Kasumi-1 (cell line): ENCODE data around the gene NKX6-2.
"Not testable (repeated sequence)": the region's sequence is repeated elsewhere in the genome, so short reads cannot be mapped to it uniquely, and the experiment has no call there.

Experiments used
- DNase-seq, 2 experiments: peaks; one replicate each; lab custom pipeline; 2025; lab: John Stamatoyannopoulos, UW

NKX6-2 gene

DNA sequence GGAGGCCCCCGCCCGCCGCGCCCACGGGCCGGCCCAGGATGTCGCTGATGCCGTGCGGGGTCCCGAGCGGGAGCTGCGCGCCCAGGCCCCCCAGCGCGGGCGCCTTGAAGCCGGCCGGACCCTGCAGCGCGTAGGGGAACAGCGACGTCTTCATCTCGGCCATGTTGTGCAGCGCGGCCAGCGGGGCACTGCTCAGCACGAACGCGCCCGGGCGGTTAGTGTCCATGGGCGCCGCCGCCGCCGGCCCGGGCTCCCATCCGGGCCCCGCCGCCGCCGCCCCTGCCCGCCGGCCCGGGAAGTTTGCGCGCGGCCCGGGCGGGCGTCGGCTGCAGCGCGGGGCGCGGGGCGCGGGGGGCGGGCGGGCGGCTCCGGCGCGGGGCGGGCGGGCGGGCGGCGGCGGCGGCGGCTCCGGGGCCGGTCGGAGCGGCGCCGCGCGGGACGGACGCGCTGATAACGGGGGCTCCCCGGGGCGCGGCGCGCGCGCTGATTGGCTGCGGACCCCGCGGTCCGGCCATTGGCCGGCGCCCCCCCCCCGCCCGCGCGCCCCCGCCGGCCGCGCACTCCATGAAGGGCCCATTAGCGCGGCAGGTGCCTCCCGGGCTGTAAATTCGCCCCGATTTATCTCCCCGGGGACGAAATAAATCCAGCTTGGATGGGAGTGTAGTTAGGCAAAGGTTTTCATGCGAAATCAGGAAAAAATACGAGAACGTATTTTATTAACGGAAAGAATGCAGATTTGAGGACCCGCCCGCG lies at the start of gene NKX6-2:
Gene NKX6-2, minus strand, starts transcription at position 425 of the 753 bp plus-strand sequence. Its CDS starts 199 bp downstream, at position 226.
- no peak for DNase-seq

DNA sequence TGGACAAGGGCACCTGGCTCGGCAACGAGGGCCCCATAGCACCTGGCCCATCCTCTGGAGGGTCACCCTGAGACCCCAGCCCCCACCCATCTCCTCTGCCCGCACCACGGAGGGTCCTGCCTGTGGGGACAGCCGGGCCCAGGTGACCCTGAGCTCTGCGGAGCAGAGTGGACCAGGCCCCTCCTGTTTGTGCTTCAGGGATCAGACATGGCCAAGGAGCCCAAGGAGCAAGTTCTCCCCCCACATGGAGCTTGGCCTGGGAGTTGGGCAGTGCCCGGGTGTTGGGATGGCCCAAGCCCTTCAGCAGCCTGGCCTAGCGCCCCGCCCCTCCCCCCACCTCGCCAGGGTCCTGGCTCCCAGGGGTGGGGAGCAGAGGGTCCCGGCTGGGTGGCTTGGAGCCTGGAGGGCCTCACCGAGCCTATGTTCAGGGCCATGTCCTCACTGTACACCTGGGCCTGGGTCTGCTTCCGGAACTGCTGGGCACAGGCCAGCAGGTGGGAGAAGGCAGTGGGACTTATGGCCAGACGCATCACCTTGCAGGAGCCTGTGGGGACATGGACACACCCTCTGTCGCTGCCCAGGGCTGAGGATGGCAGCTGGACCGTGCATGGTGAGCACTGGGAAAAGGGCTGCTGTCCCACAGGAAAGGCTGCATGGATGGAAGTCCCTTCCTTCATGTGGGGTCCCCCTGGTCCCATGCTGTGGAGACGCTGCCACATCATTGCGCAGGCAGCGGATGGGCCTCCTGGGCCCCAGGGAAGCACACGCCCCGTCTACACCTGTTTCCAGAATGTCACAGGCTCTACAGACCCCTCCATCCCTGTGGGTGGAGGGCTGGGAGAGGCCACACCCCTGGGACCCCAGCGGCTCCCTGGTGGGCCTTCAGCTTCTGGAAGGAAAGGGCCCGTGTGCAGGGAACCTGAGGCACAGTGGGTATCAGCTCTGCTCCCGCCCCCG lies 49.2 kb upstream of the NKX6-2 start:
- no peak for DNase-seq

DNA sequence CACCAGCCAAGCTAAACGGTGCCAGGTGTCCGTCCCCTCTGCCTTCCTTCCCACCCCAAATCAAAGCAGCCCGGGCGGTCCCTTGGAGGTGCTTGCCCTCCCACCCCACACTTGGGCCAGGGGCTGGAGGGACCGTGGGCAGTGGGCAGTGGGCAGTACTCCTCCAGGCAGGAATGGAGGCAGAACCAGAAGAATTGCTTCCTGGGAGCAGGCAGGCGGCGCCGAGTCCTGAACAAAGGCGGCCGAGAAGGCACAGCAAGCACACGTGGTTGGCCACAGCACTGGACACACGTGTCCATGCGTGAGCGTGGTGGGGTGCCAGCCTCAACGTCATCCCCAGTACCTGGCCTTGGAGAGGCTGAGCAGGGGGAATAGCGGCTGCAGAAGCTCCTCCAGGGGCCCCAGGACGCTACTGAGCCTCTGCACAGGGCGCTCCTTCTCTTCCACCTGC lies 48.4 kb upstream of the NKX6-2 start:
- DNase-seq, result no peak

DNA sequence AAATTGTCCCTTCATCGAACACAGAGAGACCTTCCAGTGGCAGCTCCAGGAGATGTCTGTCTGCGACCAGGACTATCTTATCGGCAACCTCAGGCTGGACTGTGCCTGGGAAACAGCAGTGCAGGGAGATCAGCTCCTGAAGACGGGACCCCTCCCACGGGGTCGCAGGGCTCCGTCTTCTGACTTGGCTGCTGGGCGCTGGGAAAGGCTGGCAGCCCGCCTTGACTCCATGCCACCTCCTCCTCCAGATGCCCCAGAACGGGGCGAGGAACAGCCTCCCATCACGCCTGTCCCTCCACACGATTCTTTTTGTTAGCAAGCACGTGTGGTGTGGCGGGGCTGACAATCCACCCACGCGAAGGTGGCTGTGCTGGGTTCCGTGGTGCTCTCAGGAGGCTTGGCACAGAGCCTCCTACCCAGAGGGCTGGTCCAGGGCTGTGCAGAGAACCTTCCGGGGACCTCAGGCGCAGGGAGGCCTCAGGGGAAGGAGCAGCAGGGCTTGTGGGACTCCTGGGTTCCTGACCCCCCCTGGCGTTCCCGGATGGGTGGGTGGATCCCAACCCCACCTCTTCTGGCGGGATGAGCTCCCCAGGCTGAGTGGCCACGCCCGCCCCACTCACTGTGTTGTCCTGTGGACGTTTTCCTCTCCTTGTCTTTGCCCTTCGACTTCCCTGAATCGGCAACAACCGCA lies 47.6 kb upstream of the NKX6-2 start:
- no peak for DNase-seq

DNA sequence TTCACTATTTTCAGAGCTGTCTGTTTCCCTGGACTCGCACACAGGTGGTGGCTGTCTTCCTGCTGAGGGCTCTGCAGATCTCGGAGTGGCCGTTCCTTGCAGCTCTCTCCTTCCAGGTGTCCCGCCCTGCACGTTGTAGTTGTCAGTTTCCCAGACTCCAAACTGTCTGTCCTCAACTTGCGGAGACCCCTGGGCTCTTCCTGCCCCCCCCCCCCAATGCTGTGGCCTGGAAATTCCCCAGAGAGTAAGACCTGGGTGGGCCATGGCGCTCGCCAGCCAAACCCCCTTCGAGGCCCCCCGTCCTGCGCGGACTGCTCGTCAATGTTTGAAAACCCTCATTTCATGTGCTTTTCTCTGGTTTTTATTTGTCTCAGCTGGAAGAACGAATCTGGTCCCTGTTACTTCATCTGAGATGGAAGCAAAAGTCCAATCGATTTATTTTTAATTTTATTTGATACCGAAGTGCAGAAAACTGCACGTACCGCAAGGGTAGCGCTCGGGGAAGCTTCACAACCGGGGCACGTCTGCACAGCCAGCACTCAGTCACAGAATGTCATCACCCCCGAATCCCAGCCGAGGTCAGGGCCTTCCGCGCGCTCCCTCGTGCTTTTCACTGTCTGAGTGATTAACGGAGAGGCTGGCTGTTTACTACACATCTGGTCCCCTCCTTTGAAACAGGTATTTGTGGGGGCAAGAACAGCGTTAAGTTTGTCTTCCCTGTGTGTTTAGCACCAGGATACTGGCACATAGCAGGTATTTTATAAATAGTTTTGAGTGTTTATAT lies 46.4 kb upstream of the NKX6-2 start:
- DNase-seq, result no peak

DNA sequence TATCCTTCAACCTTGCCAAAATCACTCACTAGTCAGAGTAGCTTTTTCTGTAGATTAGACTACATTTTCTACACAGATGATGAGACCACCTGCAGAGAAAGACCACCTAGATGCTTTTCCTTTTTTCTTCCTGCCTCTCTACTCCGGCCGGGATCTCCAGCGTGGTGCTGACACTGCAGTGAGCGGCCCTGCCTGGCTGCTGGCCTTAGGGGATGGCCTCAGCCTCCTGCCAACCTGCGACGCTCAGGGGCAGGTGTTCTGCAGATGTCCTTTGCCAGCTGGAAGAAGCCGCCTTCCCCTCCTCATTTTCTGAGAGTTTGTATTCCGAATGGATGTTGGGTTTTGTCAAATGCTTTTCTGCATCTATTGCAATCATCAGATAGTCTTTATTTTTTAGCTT lies 43.5 kb upstream of the NKX6-2 start:
- DNase-seq, result no peak

DNA sequence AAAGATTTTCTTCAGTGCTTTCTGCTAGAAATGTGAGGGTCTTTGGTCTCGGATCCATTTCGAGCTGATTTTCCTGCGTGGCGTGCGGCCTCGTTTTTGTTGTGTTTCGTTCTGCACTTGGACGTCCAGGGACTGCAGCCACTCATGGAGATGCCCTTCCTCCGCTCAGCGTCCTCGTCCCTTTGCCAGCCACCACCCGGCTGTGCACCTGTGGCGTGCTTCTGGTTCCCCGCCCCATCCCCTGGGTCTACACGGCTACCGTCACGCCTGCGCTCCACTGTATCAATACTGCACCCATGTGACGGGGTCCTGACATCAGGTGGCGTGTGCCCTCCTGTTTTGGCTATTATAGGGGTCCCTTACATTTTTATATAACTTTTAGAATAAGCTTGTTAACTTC lies 42.7 kb upstream of the NKX6-2 start:
- no peak for DNase-seq

DNA sequence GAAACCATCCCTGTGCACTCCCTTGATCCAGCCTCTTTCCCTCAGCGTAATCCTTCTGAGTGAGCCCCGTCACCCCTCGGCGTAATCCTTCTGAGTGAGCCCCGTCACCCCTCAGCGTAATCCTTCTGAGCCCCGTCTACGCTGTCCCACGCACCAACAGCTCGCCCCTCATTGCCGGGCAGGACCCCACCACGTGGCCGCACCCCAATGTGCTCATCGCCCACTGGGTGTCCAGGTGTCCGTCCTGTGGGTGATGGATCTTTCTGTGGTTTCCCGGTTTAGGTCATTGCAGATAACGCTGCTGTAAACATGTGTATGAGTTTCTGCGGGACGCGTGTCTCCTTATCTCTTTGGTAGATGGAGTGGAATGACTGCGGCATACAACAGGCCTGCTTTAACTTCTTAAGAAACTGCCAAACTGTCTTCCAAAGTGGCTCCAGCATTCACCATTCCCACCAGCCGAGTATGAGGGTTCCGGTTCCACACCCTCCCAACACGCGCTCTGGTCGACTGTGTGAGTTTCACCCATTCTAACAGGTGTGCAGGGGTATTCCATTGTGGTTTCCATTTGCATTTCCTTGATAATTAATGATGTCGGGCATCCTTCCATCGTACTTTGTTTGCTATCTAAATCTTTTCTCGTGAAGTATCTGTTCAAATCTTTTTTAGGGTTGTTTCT lies 42.1 kb upstream of the NKX6-2 start:
- no peak for DNase-seq

DNA sequence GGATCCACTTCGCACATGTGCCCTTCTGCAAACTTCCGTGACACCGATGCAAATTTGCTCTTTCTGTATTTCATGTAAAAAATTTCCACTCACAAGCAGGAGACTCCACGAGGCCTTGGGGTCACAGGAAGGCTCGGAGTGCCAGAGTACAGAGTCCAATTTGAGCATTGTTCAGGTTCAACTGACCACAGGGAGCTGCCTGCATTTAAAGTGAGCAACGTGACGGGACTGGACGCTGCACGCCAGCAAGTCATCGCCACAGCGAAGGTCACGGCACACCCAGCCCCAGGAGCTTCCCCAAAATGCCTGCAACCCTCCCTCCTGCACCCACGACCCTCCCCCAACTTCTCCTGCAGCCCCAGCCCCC lies 41.5 kb upstream of the NKX6-2 start:
- no peak for DNase-seq

DNA sequence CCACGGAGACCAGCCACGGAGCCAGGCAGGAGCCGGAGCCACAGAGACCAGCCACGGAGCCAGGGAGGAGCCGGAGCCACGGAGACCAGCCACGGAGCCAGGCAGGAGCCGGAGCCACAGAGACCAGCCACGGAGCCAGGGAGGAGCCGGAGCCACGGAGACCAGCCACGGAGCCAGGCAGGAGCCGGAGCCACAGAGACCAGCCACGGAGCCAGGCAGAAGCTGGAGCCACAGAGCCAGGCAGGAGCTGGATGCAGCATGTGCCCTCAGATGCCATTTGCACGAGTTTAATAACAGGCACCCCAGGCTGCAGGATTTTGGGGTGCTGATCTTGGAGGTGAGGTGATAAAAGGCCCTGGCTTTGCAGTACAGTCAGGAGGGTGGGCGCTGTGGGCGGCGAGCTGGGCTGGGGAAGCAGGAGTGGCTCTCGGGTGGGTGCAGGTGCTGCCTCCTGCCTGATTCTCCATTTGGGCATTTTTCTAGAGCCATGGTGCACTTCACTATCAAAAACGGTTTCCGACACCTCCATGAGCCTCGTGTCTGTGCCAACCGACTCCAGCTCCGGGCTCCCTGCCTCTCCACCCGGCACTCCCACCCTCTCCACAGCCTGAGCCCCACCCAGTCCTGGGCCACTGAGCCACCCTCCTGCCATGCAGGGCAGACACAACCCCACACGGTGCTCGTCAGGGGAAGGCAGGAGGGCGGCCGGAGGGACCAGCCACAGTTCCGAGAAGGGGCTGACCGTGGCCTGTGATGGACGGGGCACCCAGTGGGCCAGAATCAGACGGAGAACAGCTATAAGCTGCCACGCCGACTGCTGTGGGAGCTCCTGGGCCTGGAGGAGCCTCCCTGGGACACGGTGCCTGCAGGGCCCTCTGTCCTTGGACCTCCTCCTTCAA lies 40.8 kb upstream of the NKX6-2 start:
- no peak for DNase-seq

DNA sequence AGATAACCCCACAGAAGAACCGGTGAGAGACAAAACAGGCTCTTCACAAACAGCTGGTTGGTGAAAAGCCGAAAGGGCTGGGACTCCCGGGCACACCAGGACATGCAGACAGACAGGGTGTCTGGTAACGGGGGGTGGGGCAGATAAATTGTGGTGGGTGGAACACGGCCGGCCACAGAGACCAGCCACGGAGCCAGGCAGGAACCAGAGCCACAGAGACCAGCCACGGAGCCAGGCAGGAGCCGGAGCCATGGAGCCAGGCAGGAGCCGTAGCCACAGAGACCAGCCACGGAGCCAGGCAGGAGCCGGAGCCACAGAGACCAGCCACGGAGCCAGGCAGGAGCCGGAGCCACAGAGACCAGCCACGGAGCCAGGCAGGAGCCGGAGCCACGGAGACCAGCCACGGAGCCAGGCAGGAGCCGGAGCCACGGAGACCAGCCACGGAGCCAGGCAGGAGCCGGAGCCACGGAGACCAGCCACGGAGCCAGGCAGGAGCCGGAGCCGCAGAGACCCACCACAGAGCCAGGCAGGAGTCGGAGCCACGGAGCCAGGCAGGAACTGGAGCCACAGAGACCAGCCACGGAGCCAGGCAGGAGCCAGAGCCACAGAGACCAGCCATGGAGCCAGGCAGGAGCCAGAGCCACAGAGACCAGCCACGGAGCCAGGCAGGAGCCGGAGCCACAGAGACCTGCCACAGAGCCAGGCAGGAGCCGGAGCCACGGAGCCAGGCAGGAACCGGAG lies 40.0 kb upstream of the NKX6-2 start:
- not testable (repeated sequence) for DNase-seq

DNA sequence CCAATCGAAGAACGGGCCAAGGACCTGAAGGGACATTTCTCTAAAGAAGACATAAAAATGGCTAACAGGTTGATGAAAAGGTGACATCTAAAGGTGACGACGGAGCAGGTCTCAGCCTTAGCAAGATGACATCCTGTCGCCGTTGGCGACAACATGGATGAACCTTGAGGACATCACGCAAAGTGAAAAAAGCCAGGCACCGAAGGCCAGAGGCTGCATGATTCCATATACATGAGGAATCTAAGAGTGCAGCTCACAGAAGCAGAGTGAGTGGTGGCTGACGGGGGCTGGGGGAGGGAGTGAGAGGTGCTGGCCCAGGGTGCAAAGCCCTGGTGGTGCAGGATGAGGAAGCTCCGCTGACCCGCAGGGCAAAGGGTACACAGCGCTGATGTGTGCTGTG lies 34.1 kb upstream of the NKX6-2 start:
- DNase-seq, result no peak

DNA sequence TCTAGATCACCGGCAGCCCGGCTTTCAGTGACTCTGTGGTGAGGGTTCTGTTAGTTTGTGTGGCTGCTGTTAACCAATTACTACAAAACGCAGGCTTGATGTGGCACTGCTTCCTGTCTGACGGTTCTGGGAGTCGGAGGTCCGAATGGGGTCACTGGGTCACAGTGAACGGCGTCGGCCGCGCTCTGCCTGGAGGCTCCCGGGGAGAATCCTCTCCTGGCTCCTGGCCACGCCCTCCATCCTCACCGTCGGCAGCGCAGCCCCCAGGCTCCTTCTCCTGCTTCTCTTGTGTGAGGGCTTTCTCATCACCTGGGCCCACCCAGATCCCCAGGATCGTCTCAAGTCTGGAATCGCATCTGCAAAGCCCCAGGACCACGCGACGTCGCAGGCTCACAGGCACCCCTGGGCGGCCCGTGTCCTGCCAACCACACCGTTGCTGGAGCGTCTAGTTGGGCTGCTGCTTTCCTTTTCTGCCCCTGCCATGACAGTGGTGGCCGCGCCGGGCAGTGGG lies 31.8 kb upstream of the NKX6-2 start:
- DNase-seq, result no peak

DNA sequence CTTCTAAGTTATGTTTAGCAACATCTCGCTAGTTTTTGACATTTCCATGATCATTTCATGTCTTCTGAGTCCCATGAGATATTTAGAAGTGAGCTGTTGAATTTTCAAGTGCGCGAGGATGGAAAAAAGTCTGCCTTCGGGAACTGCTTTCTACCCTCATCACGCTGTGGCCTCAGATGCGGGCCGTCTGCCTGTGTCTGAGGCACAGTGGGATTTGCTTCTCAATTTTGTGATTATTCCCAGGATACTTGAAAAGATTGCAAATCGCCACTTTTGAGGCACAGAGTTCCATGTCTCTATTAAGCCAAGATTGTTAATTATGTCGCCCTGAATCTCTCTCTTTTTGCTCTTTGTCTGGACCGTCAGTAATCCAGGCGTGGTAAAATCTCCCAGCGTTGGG lies 30.8 kb upstream of the NKX6-2 start:
- no peak for DNase-seq

DNA sequence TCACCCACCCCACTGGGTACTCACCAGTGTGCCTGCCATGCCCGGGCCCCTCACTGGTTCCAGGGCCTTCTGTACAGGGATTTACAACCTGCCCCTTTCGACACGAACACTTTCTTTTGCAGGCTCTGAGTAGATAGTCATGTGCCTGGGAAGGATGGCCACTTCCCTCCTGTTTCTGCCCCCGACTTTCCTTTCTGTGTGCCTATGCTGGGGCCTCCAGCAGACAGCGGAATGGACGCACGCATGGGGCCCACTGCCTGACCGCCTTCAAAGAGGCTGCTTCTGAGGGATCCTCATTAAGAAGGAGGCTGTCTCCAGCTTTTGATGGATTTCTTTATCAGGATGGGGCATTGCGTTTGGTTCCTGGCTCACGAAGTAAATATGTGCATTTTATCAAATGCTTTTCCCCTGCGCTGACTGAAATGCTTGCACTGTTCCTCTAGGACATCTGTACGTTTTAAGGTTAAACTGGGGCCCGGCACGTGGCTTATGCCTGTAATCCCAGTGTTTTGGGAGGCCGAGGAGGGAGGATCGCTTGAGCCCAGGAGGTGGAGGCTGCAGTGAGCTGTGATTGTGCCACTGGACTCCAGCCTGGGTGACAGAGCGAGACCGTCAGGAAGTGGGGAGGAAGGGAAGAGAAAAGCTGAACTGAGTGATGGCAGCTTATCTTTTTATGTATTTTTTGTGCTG lies 29.4 kb upstream of the NKX6-2 start:
- DNase-seq, result no peak

DNA sequence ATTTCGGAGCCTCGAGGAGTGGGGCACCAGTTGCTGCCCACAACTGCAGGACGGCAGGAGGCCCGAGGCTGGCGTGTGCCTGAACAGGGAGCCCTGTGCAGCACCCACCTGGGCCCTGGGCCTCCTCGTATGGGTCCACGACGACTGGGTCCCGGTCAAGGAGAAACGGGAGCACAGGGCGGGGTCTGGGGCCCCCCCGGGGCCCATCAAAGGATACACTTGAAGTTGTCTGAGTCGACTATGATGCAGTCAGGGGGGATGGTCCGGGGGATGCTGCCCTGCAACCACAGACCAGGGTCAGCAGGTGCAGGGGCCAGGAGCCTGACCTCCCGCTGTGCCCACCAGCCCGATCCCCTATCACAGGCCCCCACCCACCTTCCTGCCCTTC lies 28.5 kb upstream of the NKX6-2 start:
- DNase-seq, result no peak

DNA sequence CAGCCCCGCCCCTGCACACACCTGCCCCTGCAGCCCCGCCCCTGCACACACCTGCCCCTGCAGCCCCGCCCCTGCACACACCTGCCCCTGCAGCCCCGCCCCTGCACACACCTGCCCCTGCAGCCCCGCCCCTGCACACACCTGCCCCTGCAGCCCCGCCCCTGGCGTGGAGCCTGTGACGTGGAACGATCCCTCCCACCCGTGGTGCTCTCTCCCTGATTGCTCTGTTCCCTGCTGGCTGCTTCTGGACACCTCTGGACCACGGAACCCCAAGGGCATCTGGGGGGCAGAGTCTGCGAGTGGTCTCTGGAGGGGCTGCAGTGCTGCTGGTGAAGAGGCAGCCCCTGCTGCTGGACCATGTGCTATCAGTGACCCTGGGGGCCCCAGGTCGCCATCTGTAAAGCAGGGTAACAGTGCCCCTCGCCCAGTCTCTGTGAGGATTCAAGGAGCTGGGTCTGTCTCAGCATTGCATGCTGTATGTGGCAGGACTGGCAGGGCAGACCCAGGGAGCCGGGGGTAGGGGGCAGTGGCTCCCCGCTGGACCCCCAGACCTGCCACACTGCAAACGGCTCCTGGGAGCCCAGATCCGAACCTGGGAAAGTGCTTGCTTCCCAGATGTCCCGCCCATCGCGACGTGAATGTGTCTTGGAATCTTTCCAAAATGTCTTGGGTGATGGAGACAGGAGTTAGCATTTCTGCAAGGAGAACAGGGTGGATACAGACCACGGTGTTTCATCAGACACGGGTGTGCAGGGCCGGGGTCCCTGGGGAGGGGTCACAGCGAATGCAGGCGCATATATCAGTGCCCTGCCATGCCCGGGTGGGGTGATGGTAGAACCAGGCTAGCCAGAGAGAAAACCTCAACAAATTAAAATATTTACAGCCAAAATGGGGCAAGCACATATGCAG lies 27.9 kb upstream of the NKX6-2 start:
- no peak for DNase-seq
